ENCODE data around the gene ATP6V1D.

DNA sequence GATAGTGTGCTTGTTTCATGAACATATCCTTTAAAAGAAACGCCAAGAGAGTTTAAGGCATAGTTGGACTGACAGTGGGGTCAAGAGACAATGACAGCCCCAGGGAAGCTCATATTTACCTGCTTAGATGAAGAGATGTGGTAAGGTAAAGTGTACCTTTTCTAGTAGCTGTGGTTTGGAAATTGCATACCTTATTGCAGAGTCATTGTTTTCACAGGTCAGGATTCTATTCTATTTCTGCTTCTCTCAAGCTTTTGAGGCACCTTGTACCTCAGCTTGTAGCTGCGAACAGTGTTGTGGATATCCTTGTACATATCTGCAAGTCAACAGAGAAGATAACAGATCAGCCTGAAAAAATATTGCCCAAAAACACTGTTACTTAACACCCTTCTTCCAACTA, 47.7 kb downstream of the ATP6V1D start:
- TF ChIP-seq, protein P1, sequence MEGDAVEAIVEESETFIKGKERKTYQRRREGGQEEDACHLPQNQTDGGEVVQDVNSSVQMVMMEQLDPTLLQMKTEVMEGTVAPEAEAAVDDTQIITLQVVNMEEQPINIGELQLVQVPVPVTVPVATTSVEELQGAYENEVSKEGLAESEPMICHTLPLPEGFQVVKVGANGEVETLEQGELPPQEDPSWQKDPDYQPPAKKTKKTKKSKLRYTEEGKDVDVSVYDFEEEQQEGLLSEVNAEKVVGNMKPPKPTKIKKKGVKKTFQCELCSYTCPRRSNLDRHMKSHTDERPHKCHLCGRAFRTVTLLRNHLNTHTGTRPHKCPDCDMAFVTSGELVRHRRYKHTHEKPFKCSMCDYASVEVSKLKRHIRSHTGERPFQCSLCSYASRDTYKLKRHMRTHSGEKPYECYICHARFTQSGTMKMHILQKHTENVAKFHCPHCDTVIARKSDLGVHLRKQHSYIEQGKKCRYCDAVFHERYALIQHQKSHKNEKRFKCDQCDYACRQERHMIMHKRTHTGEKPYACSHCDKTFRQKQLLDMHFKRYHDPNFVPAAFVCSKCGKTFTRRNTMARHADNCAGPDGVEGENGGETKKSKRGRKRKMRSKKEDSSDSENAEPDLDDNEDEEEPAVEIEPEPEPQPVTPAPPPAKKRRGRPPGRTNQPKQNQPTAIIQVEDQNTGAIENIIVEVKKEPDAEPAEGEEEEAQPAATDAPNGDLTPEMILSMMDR (IDR thresholded peaks at IDR 0.05; ENCODE audit: low read length): no peak
- TF ChIP-seq EZH2 (IDR thresholded peaks at IDR 0.05; ENCODE audit: borderline replicate concordance, low read length): no peak

All from OCI-LY1 (cell line).